H1 (cell line): ENCODE measurements around the gene MEF2C. TPM values are rescaled to one million over a fixed set of nuclear protein-coding genes. Genes with fewer than 3 reads are reported as not detected.

Experiments used
- CHD2 ChIP-seq: IDR thresholded peaks from 2 replicates; pipeline ENCODE4 v1.6.1; 2012; ENCODE audit warnings: low read length, improper control_type of control experiment
- RBBP5 ChIP-seq: IDR thresholded peaks from 2 replicates; pipeline ENCODE4 v1.7.1; 2012; ENCODE audit warnings: low read depth, mild to moderate bottlenecking, inconsistent platforms, low read length, moderate library complexity, borderline replicate concordance
- TAF7 ChIP-seq: optimal IDR thresholded peaks from 2 replicates; pipeline ENCODE3; 2011; ENCODE audit warnings: low read depth, mild to moderate bottlenecking, inconsistent platforms, low read length, moderate library complexity, borderline replicate concordance
- YY1 ChIP-seq: IDR thresholded peaks from 2 replicates; pipeline ENCODE4 v1.6.1; 2011; ENCODE audit warnings: low read depth, mild to moderate bottlenecking, low read length
- polyA plus RNA-seq, 7 experiments: library from polyadenylated mRNA; depleted of rRNA in 3 of 7; stranded (reverse) in 5 of 7; unstranded in 2 of 7; fragments of >200 nt in 5 of 7; fragments of 200-250 nt in 2 of 7; gene quantifications; 1 replicate in 5 of 7; 2 replicates in 1 of 7; 4 replicates in 1 of 7; pipeline versions ENCODE4 v1.2.1 to v1.2.3, GENCODE V29; 2011 to 2013; ENCODE audit warnings: missing spikeins in 2 of 7, mixed read lengths in 2 of 7
- total RNA-seq: library from RNA; stranded (reverse); fragmentation: NEBNext Ultra II Directional; extraction: Animal tissue kit (Norgen Biotek cat#: 25700); gene quantifications from 2 replicates; pipeline ENCODE4 v1.2.1, GENCODE V29; 2021
- TF ChIP-seq, protein P1 (sequence below), 3 experiments: IDR thresholded peaks; 1 replicate in 2 of 3; 2 replicates in 1 of 3; pipeline versions ENCODE4 v1.5.1 to v1.6.1; 2011; ENCODE audit warnings: low read length in 3 of 3, mild to moderate bottlenecking in 3 of 3, inconsistent platforms in 2 of 3, low read depth in 1 of 3, moderate library complexity in 1 of 3; ENCODE audit not compliant: insufficient read depth in 1 of 3; ENCODE audit errors: control extremely low read depth in 1 of 3

MEF2C gene
- total and polyA plus RNA-seq, 2 of the 8 experiments (the other 6 are each of a cell fraction or from before 2014, with no cell fraction given), result 0.59 to 0.99 TPM

DNA sequence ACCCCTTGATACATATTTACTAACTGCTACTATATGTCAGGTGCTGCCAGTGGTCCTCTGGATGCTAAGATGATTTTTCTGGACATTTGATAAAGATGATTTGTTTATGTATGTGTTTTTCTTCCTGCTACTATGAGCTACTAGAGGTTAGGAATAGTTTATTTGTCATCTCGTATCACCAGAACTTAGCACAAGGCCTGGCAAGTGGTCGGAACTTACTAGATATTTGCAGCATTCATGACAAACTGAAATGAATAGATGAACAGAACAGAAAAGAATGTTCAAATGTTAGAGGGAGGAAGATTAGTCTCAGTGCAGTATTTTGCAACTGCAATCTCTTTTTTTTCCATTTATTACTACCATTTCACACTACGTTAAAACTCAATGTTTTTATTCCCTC is 114.6 kb downstream of the MEF2C start (continued):
- TF ChIP-seq, protein P1, sequence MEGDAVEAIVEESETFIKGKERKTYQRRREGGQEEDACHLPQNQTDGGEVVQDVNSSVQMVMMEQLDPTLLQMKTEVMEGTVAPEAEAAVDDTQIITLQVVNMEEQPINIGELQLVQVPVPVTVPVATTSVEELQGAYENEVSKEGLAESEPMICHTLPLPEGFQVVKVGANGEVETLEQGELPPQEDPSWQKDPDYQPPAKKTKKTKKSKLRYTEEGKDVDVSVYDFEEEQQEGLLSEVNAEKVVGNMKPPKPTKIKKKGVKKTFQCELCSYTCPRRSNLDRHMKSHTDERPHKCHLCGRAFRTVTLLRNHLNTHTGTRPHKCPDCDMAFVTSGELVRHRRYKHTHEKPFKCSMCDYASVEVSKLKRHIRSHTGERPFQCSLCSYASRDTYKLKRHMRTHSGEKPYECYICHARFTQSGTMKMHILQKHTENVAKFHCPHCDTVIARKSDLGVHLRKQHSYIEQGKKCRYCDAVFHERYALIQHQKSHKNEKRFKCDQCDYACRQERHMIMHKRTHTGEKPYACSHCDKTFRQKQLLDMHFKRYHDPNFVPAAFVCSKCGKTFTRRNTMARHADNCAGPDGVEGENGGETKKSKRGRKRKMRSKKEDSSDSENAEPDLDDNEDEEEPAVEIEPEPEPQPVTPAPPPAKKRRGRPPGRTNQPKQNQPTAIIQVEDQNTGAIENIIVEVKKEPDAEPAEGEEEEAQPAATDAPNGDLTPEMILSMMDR (IDR thresholded peaks at IDR 0.05; ENCODE audit: control extremely low read depth in 1 of 3, insufficient read depth in 1 of 3, low read depth in 1 of 3, low read length in 3 of 3), result no peak
- TF ChIP-seq CHD2 (no peak), TAF7 (no peak), RBBP5 (no peak), YY1 (no peak)
